ENCODE data around the gene SNRPB2. TPM values are rescaled to one million over a fixed set of nuclear protein-coding genes. Genes with fewer than 3 reads are reported as not detected.

The SNRPB2 gene
- total RNA-seq, 1 experiment from 2014 or later: 149 TPM

DNA sequence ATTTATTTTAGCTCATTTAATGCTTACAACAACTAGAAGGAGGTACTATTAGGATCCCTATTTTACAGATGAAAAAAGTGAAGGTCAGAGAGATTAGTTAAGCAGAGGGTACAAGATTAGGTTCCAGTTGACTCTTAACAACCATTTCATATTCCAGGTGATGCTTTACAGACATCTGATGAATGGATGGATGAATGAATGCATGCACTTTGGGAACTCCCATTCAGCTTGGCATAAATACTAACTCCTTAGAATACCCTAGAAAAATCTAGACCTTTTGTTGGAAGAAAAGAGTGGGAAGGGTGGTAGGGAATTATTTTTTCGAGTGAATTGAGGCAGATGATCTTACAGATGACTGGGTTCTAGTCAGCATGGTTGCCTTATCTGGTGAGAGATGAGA lies 746 bp upstream of the SNRPB2 start:
- no peak for DNase-seq (ENCODE audit: low read depth)

DNA sequence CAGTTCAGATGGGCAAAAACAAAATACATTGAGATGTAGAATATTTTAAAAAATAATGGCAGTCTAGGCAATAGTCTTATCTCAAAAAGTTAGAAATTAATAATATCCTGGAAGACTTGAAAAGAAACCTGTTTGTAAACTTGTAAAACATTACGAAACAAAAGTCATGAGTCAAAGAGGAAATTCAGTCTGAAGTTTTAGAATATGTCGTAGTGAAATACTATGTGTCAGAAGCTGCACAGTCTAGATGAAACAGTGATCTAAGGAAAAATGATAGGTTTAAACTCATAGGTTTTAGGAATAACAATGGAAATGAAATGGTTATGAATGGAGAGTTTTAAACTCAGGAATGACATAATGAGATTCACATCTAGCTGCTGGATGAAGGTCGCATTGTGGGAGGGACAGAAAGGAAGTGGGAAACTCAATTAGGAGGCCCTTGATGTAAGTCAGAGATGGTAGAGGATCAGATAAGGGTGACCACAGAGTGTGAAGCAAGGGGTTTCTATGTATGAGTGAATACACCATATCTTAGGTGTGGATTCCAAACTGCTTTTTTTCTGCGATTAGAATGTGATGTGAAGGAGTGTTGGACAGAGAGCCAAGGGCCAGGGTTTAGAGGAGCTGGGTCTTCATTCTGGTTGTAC lies 2.8 kb downstream of the SNRPB2 start:
- no peak for DNase-seq (ENCODE audit: low read depth)

- no peak for DNase-seq (ENCODE audit: low read depth)
These were observed 10.7 kb downstream of the SNRPB2 start for GRCh38 chr20:16740365-16741072.

GRCh38 chr20:16744178-16744807 lies 14.5 kb downstream of the SNRPB2 start:
- DNase-seq (ENCODE audit: low read depth): no peak

DNA sequence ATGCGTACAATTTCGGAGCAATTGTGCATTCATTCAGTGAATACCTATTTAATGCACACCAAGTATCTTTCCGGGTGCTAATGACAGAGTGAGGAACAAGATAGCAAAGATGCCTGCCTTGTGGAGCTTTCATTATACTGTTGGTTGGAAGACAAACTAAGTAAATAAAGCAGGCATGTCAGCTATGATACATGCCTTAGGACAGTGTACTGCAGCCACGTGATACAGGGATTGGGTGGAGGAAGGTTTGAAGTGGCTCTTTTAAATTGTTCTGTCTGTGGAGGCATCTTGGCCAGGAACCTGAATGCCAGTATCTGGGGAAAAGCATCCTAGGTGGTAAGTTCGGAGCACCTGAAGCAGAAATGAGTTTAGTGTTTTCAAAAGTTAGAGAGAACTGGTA lies 15.4 kb downstream of the SNRPB2 start:
- DNase-seq (ENCODE audit: low read depth): no peak

DNA sequence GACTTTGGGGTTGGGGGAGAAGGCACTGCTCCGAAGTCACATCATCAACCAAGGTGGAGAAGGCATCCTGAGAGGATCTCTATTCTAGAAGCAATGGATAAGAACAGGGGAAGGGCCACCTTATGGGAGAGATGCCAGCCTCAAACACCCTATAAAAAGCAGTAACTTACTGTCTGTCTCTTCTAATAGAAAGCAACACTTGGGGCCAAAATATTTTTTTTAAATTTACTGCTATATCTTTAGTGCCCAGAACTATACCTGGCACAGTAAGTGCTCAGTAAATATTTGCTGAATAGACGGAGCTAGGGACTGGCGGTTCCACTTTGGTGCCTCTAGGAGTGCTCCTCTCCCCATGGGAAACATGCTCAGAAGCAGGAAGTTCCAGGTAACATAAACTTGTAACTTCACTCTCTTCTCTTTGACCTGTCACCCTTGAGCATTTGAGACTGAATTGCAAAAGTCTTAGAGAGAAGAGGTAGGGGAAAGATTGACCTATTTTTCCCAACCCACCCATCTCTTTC lies 17.5 kb downstream of the SNRPB2 start:
- no peak for DNase-seq (ENCODE audit: low read depth)

GRCh38 chr20:16748308-16748900 lies 18.6 kb downstream of the SNRPB2 start, which contains the start of gene OTOR:
Gene OTOR, plus strand, starts transcription at chr20:16748358. Its CDS starts 44 bp downstream, at chr20:16748402.
- DNase-seq (ENCODE audit: low read depth): no peak

DNA sequence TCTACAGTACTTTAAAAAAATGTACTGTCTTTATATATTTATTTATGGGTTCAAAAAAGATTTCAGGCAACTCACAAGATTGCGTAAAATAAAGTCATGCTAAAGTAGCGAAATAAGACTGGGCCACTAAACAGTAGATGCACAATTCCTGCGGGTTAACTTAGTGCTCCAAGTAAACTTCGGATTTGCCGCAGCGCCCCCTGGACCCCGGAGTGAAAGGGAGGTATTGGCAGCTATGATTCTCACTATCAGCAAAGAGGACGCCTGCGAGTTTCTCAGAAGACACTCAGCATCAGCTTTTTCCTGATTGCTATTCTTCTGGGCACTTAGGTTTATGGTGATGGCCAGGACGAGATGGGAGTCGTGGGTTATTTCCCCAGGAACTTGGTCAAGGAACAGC lies 19.7 kb downstream of the SNRPB2 start:
- DNase-seq (ENCODE audit: low read depth): no peak

GRCh38 chr20:16752082-16752481 lies 22.3 kb downstream of the SNRPB2 start:
- no peak for DNase-seq (ENCODE audit: low read depth)

DNA sequence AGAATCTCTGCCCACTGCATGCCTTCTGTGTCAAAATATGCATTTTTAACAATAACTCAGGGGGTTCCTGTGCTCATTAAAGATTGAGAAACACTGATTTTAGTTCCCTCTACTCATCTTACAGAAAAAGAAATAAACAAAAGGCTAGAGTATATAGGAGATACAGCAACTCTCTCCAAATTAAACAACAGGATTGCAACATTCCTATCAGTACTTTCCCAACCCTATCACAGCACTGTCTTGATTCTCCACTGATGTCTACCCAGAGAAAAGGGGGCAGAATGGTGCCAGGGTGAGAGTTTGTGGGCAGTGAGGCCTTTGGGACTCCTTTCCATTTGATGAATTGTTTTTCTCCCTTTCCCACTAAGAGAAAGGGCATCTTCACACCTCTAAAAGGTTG lies 23.1 kb downstream of the SNRPB2 start:
- no peak for DNase-seq (ENCODE audit: low read depth)

GRCh38 chr20:16758454-16759180 lies 28.8 kb downstream of the SNRPB2 start:
- no peak for DNase-seq (ENCODE audit: low read depth)

- no peak for DNase-seq (ENCODE audit: low read depth)
These were observed 29.3 kb downstream of the SNRPB2 start for GRCh38 chr20:16759181-16759563.

DNA sequence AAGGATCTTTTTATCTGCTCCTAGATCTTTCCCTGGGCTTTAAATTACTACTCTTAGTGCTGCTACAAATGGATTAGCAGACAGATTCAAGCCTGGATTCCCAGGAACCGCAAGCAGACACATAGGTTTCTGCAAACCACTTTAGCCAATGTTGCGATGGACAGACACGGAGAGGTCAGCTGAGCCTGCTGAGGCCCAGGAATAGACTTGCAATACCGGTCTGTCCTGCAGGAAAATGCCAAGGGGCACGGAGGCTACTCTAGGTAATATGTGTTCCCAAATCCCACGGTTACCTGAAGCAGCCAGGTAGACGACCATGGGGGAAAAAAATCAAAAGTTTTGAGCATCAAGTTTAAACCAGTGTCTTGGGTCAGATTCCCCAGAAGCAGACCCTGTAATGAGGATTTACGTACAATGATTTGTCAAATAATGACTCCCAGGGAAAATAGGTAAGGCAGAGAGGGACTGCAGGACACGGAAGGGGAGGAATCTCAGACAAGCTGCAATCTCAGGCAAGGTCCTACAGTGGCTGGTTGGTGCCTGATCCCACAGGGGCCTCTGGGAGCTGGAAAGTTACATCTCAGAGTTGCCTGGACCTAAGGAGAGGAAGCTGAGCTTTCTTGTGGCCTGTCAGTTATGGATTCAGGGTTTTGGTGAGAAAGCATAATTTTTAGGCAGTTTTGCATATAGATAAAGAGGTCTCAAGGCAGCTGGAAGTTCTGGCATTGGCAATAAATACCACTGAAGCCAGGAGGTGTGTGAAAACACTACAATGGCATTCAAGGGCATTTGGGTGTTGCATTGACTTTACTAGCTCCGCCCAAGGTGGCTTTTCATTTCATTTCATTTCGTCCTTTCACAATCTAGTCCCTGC lies 30.8 kb downstream of the SNRPB2 start:
- no peak for DNase-seq (ENCODE audit: low read depth)

GRCh38 chr20:16761305-16761829 lies 31.5 kb downstream of the SNRPB2 start:
- DNase-seq (ENCODE audit: low read depth): peak; percentile 51

DNA sequence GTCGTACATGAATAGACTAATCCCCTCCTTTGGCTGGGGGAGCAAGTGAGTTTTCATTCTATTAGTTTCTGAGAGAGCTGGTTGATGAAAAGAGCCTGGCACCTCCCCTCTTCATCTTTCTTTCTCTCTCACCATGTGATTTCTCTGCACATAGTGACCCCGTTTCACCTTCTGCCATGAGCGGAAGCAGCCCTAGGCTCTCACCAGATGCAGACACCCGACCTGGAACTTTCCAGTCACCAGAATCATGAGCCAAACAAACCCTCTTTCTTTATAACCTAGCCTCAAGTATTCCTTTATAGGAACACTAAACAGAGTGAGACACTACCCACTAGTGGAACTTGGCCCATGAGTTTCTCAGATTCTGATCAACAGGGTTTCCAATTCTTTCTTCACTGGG lies 34.7 kb downstream of the SNRPB2 start:
- no peak for DNase-seq (ENCODE audit: low read depth)

GRCh38 chr20:16771213-16771612 lies 41.4 kb downstream of the SNRPB2 start:
- DNase-seq (ENCODE audit: low read depth): no peak

DNA sequence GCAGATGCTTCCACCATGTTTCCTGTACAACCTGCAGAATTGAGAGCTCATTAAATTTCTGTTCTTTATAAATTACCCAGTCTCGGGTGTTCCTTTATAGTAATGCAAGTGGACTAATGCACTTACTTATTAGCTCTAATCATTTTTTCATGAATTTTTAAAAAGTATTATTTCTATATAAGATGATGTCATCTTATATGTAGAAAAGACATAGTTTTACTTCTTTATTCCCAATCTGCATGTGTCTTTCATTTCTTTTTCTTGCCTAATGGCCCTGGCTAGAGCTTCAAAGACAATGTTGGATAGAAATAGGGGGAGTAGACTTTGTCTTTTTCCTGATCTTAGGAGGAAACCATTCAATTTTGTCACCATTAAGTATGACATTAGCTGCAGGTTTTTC lies 46.1 kb downstream of the SNRPB2 start:
- no peak for DNase-seq (ENCODE audit: low read depth)

DNA sequence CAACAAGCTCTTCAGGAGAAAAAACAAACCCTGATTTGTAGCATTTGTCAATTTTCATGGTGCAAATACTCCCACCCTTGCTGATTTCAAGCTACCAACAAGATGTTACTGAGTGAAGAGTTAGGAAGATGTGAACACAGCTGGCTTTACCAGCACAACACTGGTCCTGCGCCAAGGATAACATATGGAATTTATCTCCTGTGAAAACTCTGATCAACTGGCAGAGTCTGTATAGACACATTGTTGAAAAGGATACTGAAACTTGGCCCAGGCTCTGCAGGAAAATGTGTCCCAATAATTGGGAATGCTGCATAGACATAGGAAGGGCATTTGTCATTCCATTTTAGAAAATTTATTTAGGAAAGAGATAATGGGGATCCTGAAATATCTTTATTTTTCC lies 47.3 kb downstream of the SNRPB2 start:
- no peak for DNase-seq (ENCODE audit: low read depth)

GRCh38 chr20:16778159-16778558 lies 48.3 kb downstream of the SNRPB2 start:
- no peak for DNase-seq (ENCODE audit: low read depth)

- no peak for DNase-seq (ENCODE audit: low read depth)
These were observed 51.7 kb downstream of the SNRPB2 start for GRCh38 chr20:16781496-16781895.

Measured in HT1080 (cell line).